Loucy (cell line): ENCODE measurements around the gene BMP3.

ENCODE experiments used
- EZH2phosphoT487 ChIP-seq: fragments of 200-600 bp; IDR thresholded peaks from 2 replicates; pipeline ENCODE4 v1.6.1; 2018; ENCODE audit warnings: antibody characterized with exemption, mild to moderate bottlenecking, moderate library complexity, borderline replicate concordance
- TF ChIP-seq, protein P1 (sequence below): fragments of 200-600 bp; sonication (generic); conservative IDR thresholded peaks from 2 replicates; pipeline ENCODE4 v1.5.1; 2014; ENCODE audit warnings: mild to moderate bottlenecking, antibody characterized with exemption, low read length

DNA sequence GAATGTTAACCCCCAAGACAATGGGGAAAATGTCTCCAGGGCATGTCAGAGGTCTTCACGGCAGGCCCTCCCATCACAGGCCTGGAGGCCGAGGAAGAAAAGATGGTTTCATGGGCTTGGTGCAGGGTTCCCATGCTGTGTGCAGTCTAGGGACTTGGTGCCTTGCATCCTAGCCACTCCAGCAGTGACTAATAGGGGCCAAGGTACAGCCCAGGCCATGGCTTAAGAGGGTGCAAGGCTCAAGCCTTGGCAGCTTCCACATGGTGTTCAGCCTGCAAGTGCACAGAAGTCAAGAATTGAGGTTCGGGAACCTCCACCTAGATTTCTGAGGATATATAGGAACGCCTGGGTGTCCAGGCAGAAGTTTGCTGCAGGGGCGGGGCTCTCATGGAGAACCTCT lies 50.6 kb downstream of the BMP3 start:
- TF ChIP-seq, protein P1, sequence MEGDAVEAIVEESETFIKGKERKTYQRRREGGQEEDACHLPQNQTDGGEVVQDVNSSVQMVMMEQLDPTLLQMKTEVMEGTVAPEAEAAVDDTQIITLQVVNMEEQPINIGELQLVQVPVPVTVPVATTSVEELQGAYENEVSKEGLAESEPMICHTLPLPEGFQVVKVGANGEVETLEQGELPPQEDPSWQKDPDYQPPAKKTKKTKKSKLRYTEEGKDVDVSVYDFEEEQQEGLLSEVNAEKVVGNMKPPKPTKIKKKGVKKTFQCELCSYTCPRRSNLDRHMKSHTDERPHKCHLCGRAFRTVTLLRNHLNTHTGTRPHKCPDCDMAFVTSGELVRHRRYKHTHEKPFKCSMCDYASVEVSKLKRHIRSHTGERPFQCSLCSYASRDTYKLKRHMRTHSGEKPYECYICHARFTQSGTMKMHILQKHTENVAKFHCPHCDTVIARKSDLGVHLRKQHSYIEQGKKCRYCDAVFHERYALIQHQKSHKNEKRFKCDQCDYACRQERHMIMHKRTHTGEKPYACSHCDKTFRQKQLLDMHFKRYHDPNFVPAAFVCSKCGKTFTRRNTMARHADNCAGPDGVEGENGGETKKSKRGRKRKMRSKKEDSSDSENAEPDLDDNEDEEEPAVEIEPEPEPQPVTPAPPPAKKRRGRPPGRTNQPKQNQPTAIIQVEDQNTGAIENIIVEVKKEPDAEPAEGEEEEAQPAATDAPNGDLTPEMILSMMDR = no peak
- TF ChIP-seq EZH2phosphoT487 = no peak
